ENCODE data around the gene SYNPO2L.

- TF ChIP-seq POLR2AphosphoS5 (IDR thresholded peaks at IDR 0.05; ENCODE audit: low read depth) (no peak), SPI1 (IDR thresholded peaks at IDR 0.05; ENCODE audit: borderline replicate concordance, low read depth) (peak; percentile 47; the same call in 1 of the 2 replicates), GABPA (IDR thresholded peaks at IDR 0.05; ENCODE audit: low read depth) (no peak)
- TF ChIP-seq, protein P1, sequence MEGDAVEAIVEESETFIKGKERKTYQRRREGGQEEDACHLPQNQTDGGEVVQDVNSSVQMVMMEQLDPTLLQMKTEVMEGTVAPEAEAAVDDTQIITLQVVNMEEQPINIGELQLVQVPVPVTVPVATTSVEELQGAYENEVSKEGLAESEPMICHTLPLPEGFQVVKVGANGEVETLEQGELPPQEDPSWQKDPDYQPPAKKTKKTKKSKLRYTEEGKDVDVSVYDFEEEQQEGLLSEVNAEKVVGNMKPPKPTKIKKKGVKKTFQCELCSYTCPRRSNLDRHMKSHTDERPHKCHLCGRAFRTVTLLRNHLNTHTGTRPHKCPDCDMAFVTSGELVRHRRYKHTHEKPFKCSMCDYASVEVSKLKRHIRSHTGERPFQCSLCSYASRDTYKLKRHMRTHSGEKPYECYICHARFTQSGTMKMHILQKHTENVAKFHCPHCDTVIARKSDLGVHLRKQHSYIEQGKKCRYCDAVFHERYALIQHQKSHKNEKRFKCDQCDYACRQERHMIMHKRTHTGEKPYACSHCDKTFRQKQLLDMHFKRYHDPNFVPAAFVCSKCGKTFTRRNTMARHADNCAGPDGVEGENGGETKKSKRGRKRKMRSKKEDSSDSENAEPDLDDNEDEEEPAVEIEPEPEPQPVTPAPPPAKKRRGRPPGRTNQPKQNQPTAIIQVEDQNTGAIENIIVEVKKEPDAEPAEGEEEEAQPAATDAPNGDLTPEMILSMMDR (IDR thresholded peaks at IDR 0.05; ENCODE audit: insufficient read depth, low read length): no peak
- TF ChIP-seq, protein P2, sequence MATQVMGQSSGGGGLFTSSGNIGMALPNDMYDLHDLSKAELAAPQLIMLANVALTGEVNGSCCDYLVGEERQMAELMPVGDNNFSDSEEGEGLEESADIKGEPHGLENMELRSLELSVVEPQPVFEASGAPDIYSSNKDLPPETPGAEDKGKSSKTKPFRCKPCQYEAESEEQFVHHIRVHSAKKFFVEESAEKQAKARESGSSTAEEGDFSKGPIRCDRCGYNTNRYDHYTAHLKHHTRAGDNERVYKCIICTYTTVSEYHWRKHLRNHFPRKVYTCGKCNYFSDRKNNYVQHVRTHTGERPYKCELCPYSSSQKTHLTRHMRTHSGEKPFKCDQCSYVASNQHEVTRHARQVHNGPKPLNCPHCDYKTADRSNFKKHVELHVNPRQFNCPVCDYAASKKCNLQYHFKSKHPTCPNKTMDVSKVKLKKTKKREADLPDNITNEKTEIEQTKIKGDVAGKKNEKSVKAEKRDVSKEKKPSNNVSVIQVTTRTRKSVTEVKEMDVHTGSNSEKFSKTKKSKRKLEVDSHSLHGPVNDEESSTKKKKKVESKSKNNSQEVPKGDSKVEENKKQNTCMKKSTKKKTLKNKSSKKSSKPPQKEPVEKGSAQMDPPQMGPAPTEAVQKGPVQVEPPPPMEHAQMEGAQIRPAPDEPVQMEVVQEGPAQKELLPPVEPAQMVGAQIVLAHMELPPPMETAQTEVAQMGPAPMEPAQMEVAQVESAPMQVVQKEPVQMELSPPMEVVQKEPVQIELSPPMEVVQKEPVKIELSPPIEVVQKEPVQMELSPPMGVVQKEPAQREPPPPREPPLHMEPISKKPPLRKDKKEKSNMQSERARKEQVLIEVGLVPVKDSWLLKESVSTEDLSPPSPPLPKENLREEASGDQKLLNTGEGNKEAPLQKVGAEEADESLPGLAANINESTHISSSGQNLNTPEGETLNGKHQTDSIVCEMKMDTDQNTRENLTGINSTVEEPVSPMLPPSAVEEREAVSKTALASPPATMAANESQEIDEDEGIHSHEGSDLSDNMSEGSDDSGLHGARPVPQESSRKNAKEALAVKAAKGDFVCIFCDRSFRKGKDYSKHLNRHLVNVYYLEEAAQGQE (IDR thresholded peaks at IDR 0.05; ENCODE audit: insufficient replicate concordance, low read depth): no peak
Measured at GRCh38 chr10:73641328-73642060, 14.3 kb downstream of the SYNPO2L start, which contains the start of gene MYOZ1.
